Spleen (tissue), 11 donors: ENCODE measurements around the gene YTHDC1. TPM values are rescaled to one million over a fixed set of nuclear protein-coding genes. Genes with fewer than 3 reads are reported as not detected.
A peak's percentile ranks its signal among the peaks of the same experiment; 100 is the strongest.

Source experiments
- DNase-seq: peaks from one replicate; pipeline ENCODE4 v3.0.0-alpha.2; 2020
- H3K27ac ChIP-seq, 8 donors: fragments of 200-600 bp; sonication (generic) in 7 of 8; 1 replicate in 4 of 8; 2 replicates in 4 of 8; pipeline versions ENCODE4 v1.5.0 to v1.8.0; 2016 to 2021; ENCODE audit warnings: inconsistent platforms in 4 of 8, mild to moderate bottlenecking in 4 of 8, moderate library complexity in 1 of 8
- H3K27me3 ChIP-seq, 7 donors: fragments of 200-600 bp; sonication (generic) in 6 of 7; replicated peaks in 1 of 7; 1 replicate in 4 of 7; 2 replicates in 3 of 7; pipeline versions ENCODE4 v1.5.0 to v1.8.0; 2016 to 2021; ENCODE audit warnings: inconsistent platforms in 3 of 7, mild to moderate bottlenecking in 1 of 7
- H3K36me3 ChIP-seq, 6 donors: fragments of 200-600 bp; sonication (generic) in 5 of 6; 1 replicate in 4 of 6; 2 replicates in 2 of 6; pipeline versions ENCODE4 v1.5.0 to v1.8.0; 2016 to 2021; ENCODE audit warnings: inconsistent platforms in 2 of 6
- H3K4me1 ChIP-seq, 6 donors: fragments of 200-600 bp; sonication (generic) in 5 of 6; 1 replicate in 3 of 6; 2 replicates in 3 of 6; pipeline versions ENCODE4 v1.5.0 to v1.8.0; 2016 to 2021; ENCODE audit warnings: inconsistent platforms in 3 of 6
- H3K4me3 ChIP-seq, 8 donors: fragments of 200-600 bp; sonication (generic) in 7 of 8; 1 replicate in 4 of 8; 2 replicates in 4 of 8; pipeline versions ENCODE4 v1.5.0 to v1.8.0; 2016 to 2021; ENCODE audit warnings: inconsistent platforms in 4 of 8, mild to moderate bottlenecking in 4 of 8, moderate library complexity in 2 of 8
- H3K9me3 ChIP-seq, 8 donors: fragments of 200-600 bp; sonication (generic) in 7 of 8; 1 replicate in 4 of 8; 2 replicates in 4 of 8; pipeline versions ENCODE4 v1.5.0 to v1.8.0; 2016 to 2021; ENCODE audit warnings: inconsistent platforms in 4 of 8
- POLR2A ChIP-seq, 3 donors: fragments of 450-650 bp; IDR thresholded peaks; one replicate each; pipeline ENCODE4 v1.5.1; 2017; ENCODE audit warnings: antibody characterized with exemption in 3 of 3, mild to moderate bottlenecking in 1 of 3
- POLR2AphosphoS5 ChIP-seq, 3 donors: sonication (generic); formaldehyde crosslinking; IDR thresholded peaks; one replicate each; pipeline ENCODE4 v1.5.1; 2017; ENCODE audit warnings: antibody characterized with exemption in 3 of 3
- WGBS, 5 donors: extraction: QIAGEN DNeasy Blood & Tissue Kit in 3 of 5; methylation state at CpG; one replicate each; pipeline versions ENCODE4 v1.1.5 to v1.1.7; 2013 to 2018; 5-methylcytosine and 5-hydroxymethylcytosine counted together
- intact Hi-C: fragments of 100-400 bp; cut with DNase I; formaldehyde crosslinking; loops from one replicate; pipeline ENCODE4 v1.15.0; 2023; ENCODE audit warnings: low total_unique reads
- polyA plus RNA-seq, 3 donors: library from polyadenylated mRNA; stranded (reverse); fragments of 200-250 nt; gene quantifications; one replicate each; pipeline ENCODE4 v1.2.1, GENCODE V29; 2013
- total RNA-seq, 7 donors: library from RNA; depleted of rRNA in 3 of 7; stranded (reverse); fragments of >200 nt in 3 of 7; fragmentation: NEBNext Ultra II Directional in 4 of 7; extraction: Animal tissue kit (Norgen Biotek cat#: 25700) in 4 of 7; gene quantifications; one replicate each; pipeline versions ENCODE4 v1.1.0 to v1.2.1, GENCODE V29; 2016 to 2021
- TF ChIP-seq, protein P1 (sequence below), 11 experiments: fragments of 200-600 bp in 7 of 11; fragments of 450-650 bp in 4 of 11; sonication (generic) in 4 of 11; IDR thresholded peaks in 8 of 11; conservative IDR thresholded peaks in 3 of 11; 1 replicate in 7 of 11; 2 replicates in 4 of 11; pipeline versions ENCODE4 v1.4.0 to v1.8.0; 2016 to 2021; ENCODE audit warnings: antibody characterized with exemption in 11 of 11, inconsistent platforms in 4 of 11, mild to moderate bottlenecking in 1 of 11
- donor health status: healthy with polysubstance abuse.
- donor health status: DM: no; HTN: no; CAD: no; lungs with moderate emphysema.
- donor health status: DM: no; HTN: no; CAD: no.
- donor health status: Bipolar disorder and iron deficiency.
- donor health status: healthy.
- donor health status: DM: no; HTN: no; CAD: no.
- donor health status: DM: yes; HTN: yes; CAD: no.

The YTHDC1 gene
- total and polyA plus RNA-seq, 10 donors: 36.3 to 110 (median 88.5) TPM

DNA sequence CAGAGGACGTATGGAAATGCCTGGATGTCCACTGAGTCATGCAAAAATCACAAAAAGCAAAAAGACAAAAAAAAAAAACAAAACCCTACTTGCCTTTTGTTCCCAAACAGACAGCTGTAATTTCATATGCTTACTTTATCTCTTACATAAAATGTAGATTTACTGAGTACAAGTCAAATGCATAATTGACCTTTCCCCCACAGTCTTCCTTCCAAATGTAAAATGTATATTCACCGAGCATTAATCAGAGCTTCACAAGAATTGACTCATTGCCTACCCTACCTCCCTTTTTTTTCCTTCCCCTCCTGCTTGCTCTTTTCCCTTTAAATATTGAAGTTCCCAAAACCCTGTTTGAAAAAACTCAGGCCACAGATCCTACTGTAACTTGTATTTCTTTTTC is 71.9 kb downstream of the YTHDC1 start:
- DNase-seq: no peak
- intact Hi-C loops: no loop called here
- Histone ChIP-seq H3K27me3 (no peaks in the 10 kb centered on the region), H3K27ac (no peak overlapping the region), H3K4me1 (no peaks in the 10 kb centered on the region), H3K36me3 (no peaks in the 10 kb centered on the region), H3K4me3 (no peak overlapping the region), H3K9me3 (no peaks in the 10 kb centered on the region)
- WGBS, 5 donors: 60 to 76% (median 68%) methylated on average over 2 of the region's 2 CpGs
- no peak for TF ChIP-seq POLR2A (IDR thresholded peaks at IDR 0.05)

- 52 to 76% (median 63%) methylated on average over 2 of the region's 2 CpGs for WGBS, 5 donors
These were observed 72.3 kb downstream of the YTHDC1 start for GRCh38 chr4:68277627-68278026.

DNA sequence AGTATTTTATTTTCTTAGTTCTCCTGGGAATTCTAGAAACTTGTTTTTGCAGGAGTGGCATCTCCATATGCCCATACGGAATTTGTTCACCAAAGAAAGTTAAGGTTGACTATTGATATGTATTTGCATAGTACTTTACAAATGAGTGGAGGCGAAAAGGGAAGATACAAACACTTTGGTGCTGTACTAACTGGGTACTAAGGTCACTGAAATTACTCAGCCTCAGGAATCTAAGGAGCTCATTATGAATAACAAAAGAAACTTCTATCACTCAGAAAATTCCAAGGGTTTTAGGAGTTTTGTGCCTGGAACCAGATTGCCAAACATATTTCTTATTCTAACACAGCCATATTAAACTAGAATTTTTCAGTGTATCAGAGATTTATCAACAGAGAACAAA is 77.0 kb downstream of the YTHDC1 start:
- intact Hi-C loops: loop anchor here (2.0 kb wide), 1 partner anchor 104 kb away; no protein-coding TSS in a partner anchor
- H3K36me3 ChIP-seq: no peaks in the 10 kb centered on the region
- H3K4me3 ChIP-seq: no peak overlapping the region
- H3K27ac ChIP-seq: no peak overlapping the region
- H3K4me1 ChIP-seq: peaks cover 0 to 5% (median 0%) of the 10 kb centered on the region in 6 donors
- H3K9me3 ChIP-seq: no peaks in the 10 kb centered on the region
- 60 to 86% (median 77%) methylated on average over 2 of the region's 2 CpGs for WGBS, 5 donors
- no peak for DNase-seq
- TF ChIP-seq, protein P1, sequence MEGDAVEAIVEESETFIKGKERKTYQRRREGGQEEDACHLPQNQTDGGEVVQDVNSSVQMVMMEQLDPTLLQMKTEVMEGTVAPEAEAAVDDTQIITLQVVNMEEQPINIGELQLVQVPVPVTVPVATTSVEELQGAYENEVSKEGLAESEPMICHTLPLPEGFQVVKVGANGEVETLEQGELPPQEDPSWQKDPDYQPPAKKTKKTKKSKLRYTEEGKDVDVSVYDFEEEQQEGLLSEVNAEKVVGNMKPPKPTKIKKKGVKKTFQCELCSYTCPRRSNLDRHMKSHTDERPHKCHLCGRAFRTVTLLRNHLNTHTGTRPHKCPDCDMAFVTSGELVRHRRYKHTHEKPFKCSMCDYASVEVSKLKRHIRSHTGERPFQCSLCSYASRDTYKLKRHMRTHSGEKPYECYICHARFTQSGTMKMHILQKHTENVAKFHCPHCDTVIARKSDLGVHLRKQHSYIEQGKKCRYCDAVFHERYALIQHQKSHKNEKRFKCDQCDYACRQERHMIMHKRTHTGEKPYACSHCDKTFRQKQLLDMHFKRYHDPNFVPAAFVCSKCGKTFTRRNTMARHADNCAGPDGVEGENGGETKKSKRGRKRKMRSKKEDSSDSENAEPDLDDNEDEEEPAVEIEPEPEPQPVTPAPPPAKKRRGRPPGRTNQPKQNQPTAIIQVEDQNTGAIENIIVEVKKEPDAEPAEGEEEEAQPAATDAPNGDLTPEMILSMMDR (IDR thresholded peaks at IDR 0.05 in 8 of 11, conservative IDR thresholded peaks at IDR 0.05 in 3 of 11): no peak
- TF ChIP-seq POLR2A (IDR thresholded peaks at IDR 0.05) (no peak), POLR2AphosphoS5 (IDR thresholded peaks at IDR 0.05) (no peak)
- H3K27me3 ChIP-seq: peaks cover 0 to 8% (median 0%) of the 10 kb centered on the region in 7 donors

More at GRCh38 chr4:68277627-68278026, 72.3 kb downstream of the YTHDC1 start:
- DNase-seq: no peak
- TF ChIP-seq POLR2A (IDR thresholded peaks at IDR 0.05) (no peak), POLR2AphosphoS5 (IDR thresholded peaks at IDR 0.05) (no peak)
- TF ChIP-seq, protein P1 (IDR thresholded peaks at IDR 0.05 in 8 of 11, conservative IDR thresholded peaks at IDR 0.05 in 3 of 11): no peak
- H3K4me1 ChIP-seq: no peaks in the 10 kb centered on the region
- intact Hi-C loops: no loop called here
- no peak overlapping the region for H3K4me3 ChIP-seq
- no peaks in the 10 kb centered on the region for H3K9me3 ChIP-seq
- H3K27me3 ChIP-seq: no peaks in the 10 kb centered on the region
- H3K36me3 ChIP-seq: no peaks in the 10 kb centered on the region
- no peak overlapping the region for H3K27ac ChIP-seq

GRCh38 chr4:68272380-68272779 is 77.5 kb downstream of the YTHDC1 start:
- 26 to 46% (median 35%) methylated on average over 2 of the region's 2 CpGs for WGBS, 5 donors
- Histone ChIP-seq H3K4me3 (peak overlapping the region in 2 of 8 donors; percentile 20 to 31), H3K27ac (no peak overlapping the region), H3K9me3 (no peaks in the 10 kb centered on the region), H3K4me1 (peaks cover 0 to 5% (median 0%) of the 10 kb centered on the region in 6 donors), H3K36me3 (no peaks in the 10 kb centered on the region), H3K27me3 (peaks cover 0 to 8% (median 0%) of the 10 kb centered on the region in 7 donors)
- intact Hi-C loops: loop anchor here (2.0 kb wide), 1 partner anchor 104 kb away; no protein-coding TSS in a partner anchor
- no peak for DNase-seq
- TF ChIP-seq POLR2AphosphoS5 (IDR thresholded peaks at IDR 0.05) (no peak), POLR2A (IDR thresholded peaks at IDR 0.05) (no peak)
- TF ChIP-seq, protein P1 (IDR thresholded peaks at IDR 0.05 in 8 of 11, conservative IDR thresholded peaks at IDR 0.05 in 3 of 11): no peak
